NCI-H748 treated with DMSO at 0.1 percent for 48 hours (cell line): Measurements from ENCODE around the gene C15orf40.
"Not testable (repeated sequence)": the region's sequence is repeated elsewhere in the genome, so short reads cannot be mapped to it uniquely, and the experiment has no call there.

Experiments
- DNase-seq: peaks from one replicate; lab custom pipeline; 2025; lab: John Stamatoyannopoulos, UW

C15orf40 gene

GRCh38 chr15:83011271-83012075 lies at the start of gene C15orf40:
TSS of gene C15orf40 (minus strand) at chr15:83011639. CDS start at chr15:83011607, 32 bp downstream.
- DNase-seq = peak; percentile 52

GRCh38 chr15:83057696-83058376 lies 46.4 kb upstream of the C15orf40 start:
- no peak for DNase-seq

GRCh38 chr15:83057002-83057401 lies 45.6 kb upstream of the C15orf40 start:
- DNase-seq = no peak

GRCh38 chr15:83053151-83053550 lies 41.7 kb upstream of the C15orf40 start:
- no peak for DNase-seq

- no peak for DNase-seq
These were observed 35.2 kb upstream of the C15orf40 start for GRCh38 chr15:83046558-83047127.

- DNase-seq = no peak
These were observed 32.7 kb upstream of the C15orf40 start for GRCh38 chr15:83044156-83044555.

GRCh38 chr15:83039206-83039605 lies 27.8 kb upstream of the C15orf40 start:
- no peak for DNase-seq

- DNase-seq = no peak
These were observed 24.8 kb upstream of the C15orf40 start for GRCh38 chr15:83036253-83036652.

- DNase-seq = not testable (repeated sequence)
These were observed 19.8 kb upstream of the C15orf40 start for GRCh38 chr15:83031234-83031633.

- DNase-seq = no peak
These were observed 18.6 kb upstream of the C15orf40 start for GRCh38 chr15:83030021-83030420.

- no peak for DNase-seq
These were observed 7.0 kb upstream of the C15orf40 start for GRCh38 chr15:83018436-83018835.

- no peak for DNase-seq
These were observed 5.5 kb upstream of the C15orf40 start for GRCh38 chr15:83016906-83017305.

GRCh38 chr15:83015361-83015760 lies 3.9 kb upstream of the C15orf40 start:
- no peak for DNase-seq

GRCh38 chr15:83014205-83014653 lies 2.8 kb upstream of the C15orf40 start:
- DNase-seq = no peak

- no peak for DNase-seq
These were observed 1.2 kb upstream of the C15orf40 start for GRCh38 chr15:83012636-83013035.

GRCh38 chr15:83012076-83012426 lies 612 bp upstream of the C15orf40 start:
- DNase-seq = no peak

- peak; percentile 29 for DNase-seq
These were observed 649 bp downstream of the C15orf40 start for GRCh38 chr15:83010709-83011270.

GRCh38 chr15:83000672-83001031 lies 10.8 kb downstream of the C15orf40 start:
- not testable (repeated sequence) for DNase-seq

- peak; percentile 22 for DNase-seq
These were observed 11.4 kb downstream of the C15orf40 start for GRCh38 chr15:82999905-83000671.

GRCh38 chr15:82999426-82999825 lies 12.0 kb downstream of the C15orf40 start:
- no peak for DNase-seq

- DNase-seq = no peak
These were observed 15.5 kb downstream of the C15orf40 start for GRCh38 chr15:82995938-82996337.

GRCh38 chr15:82995076-82995475 lies 16.4 kb downstream of the C15orf40 start:
- no peak for DNase-seq
